HCT116 (cell line): ENCODE results near the gene AGPAT3. TPM values are rescaled to one million over a fixed set of nuclear protein-coding genes. Genes with fewer than 3 reads are reported as not detected.

Experiments used
- ATAC-seq: fragments of 200-7000 bp; cut with Tn5 transposase; 2 replicates; pipeline ENCODE4 v1.9.1; 2020; ENCODE audit warnings: mild to moderate bottlenecking, moderate library complexity
- BruUV-seq: library from RNA; stranded (reverse); fragments of 400-500 nt; replicated peaks from 2 replicates; lab custom pipeline; 2021; lab: Mats Ljungman, UMichigan
- CTCF ChIA-PET: fragments of 300-600 bp; sonication (Branson Sonifier 250); formaldehyde crosslinking; loops from one replicate; lab custom pipeline; 2021; ENCODE audit warnings: antibody characterized with exemption; lab: Charles Lee
- POLR2A ChIA-PET: fragments of 300-600, 350-600 bp; sonication (Branson Sonifier 250); formaldehyde crosslinking; loops from one replicate; lab custom pipeline; 2021; ENCODE audit warnings: antibody characterized with exemption; lab: Charles Lee
- RAD21 ChIA-PET, 2 experiments: fragments of 300-600 bp; sonication (Branson Sonifier 250); formaldehyde crosslinking; loops; one replicate each; lab custom pipeline; 2023; ENCODE audit warnings: low total read pairs in 2 of 2; ENCODE audit not compliant: uncharacterized antibody in 2 of 2, unreplicated experiment in 2 of 2, low non-redundant PET in 1 of 2; lab: Charles Lee
- DNase-seq: peaks from one replicate; pipeline ENCODE4 v3.0.0-alpha.2; 2010; ENCODE audit warnings: low read depth, low spot score
- H2AFZ ChIP-seq: fragments of 200-600 bp; shearing (Covaris generic), sonication (generic); 2 replicates; pipeline ENCODE4 v1.6.1; 2017; ENCODE audit warnings: low read depth, mixed run types, mixed read lengths, antibody characterized with exemption, low read length; ENCODE audit not compliant: poor library complexity, severe bottlenecking
- H3K27ac ChIP-seq: 2 replicates; pipeline ENCODE4 v1.5.1; 2012; ENCODE audit warnings: low read depth, low read length
- H3K27me3 ChIP-seq: fragments of 200-600 bp; sonication (generic); 2 replicates; pipeline ENCODE4 v1.6.1; 2016; ENCODE audit warnings: mixed run types, low read length, mixed read lengths; ENCODE audit not compliant: insufficient read depth
- H3K36me3 ChIP-seq, 2 experiments: fragments of 200-500 bp in 1 of 2; fragments of 200-600 bp in 1 of 2; sonication (Bioruptor generic) in 1 of 2; sonication (generic) in 1 of 2; 2 replicates each; pipeline versions ENCODE4 v1.5.1 to v1.6.1; 2014 to 2016; ENCODE audit warnings: low read length in 2 of 2, inconsistent platforms in 1 of 2, mixed read lengths in 1 of 2, mixed run types in 1 of 2; ENCODE audit not compliant: insufficient read depth in 2 of 2, control insufficient read depth in 1 of 2
- H3K4me1 ChIP-seq, 2 experiments: fragments of 200-600 bp in 1 of 2; sonication (generic) in 1 of 2; 2 replicates each; pipeline versions ENCODE4 v1.5.1 to v1.6.1; 2012 to 2017; ENCODE audit warnings: low read length in 2 of 2, inconsistent platforms in 1 of 2, mild to moderate bottlenecking in 1 of 2, mixed read lengths in 1 of 2, mixed run types in 1 of 2, moderate library complexity in 1 of 2; ENCODE audit not compliant: insufficient read depth in 2 of 2, control insufficient read depth in 1 of 2
- H3K4me2 ChIP-seq: fragments of 200-600 bp; sonication (generic); 2 replicates; pipeline ENCODE4 v1.6.1; 2017; ENCODE audit warnings: mixed run types, low read length, mixed read lengths
- H3K4me3 ChIP-seq, 2 experiments: fragments of 200-600 bp in 1 of 2; sonication (generic) in 1 of 2; replicated peaks in 1 of 2; 2 replicates each; pipeline ENCODE4 v1.5.1; 2011 to 2016; ENCODE audit warnings: low read length in 2 of 2, control low read depth in 1 of 2, low read depth in 1 of 2, mild to moderate bottlenecking in 1 of 2, mixed read lengths in 1 of 2, mixed run types in 1 of 2
- H3K79me2 ChIP-seq: fragments of 200-600 bp; sonication (generic); 2 replicates; pipeline ENCODE4 v1.6.1; 2017; ENCODE audit warnings: mild to moderate bottlenecking, mixed run types, low read length, moderate library complexity, mixed read lengths; ENCODE audit not compliant: insufficient read depth
- H3K9ac ChIP-seq: fragments of 200-600 bp; sonication (generic); 2 replicates; pipeline ENCODE4 v1.6.1; 2016; ENCODE audit warnings: low read length, mixed read lengths
- H3K9me2 ChIP-seq: fragments of 200-600 bp; sonication (generic), shearing (Covaris generic); 2 replicates; pipeline ENCODE4 v1.6.1; 2017; ENCODE audit warnings: mixed run types, mild to moderate bottlenecking, moderate library complexity; ENCODE audit not compliant: insufficient read depth
- H3K9me3 ChIP-seq, 2 experiments: fragments of 200-500 bp in 1 of 2; fragments of 200-600 bp in 1 of 2; sonication (Bioruptor generic) in 1 of 2; sonication (generic) in 1 of 2; 2 replicates each; pipeline ENCODE4 v1.6.1; 2014 to 2017; ENCODE audit warnings: low read length in 2 of 2, mixed read lengths in 2 of 2, inconsistent platforms in 1 of 2, low read depth in 1 of 2, mild to moderate bottlenecking in 1 of 2, mixed run types in 1 of 2, moderate library complexity in 1 of 2; ENCODE audit not compliant: control insufficient read depth in 1 of 2, insufficient read depth in 1 of 2
- H4K20me1 ChIP-seq: fragments of 200-600 bp; sonication (generic), shearing (Covaris generic); 2 replicates; pipeline ENCODE4 v1.6.1; 2017; ENCODE audit warnings: mixed run types, mild to moderate bottlenecking, moderate library complexity; ENCODE audit not compliant: insufficient read depth
- JUND ChIP-seq: IDR thresholded peaks from 2 replicates; pipeline ENCODE4 v1.6.1; 2012
- RAD21 ChIP-seq: IDR thresholded peaks from 2 replicates; pipeline ENCODE4 v1.6.1; 2012; ENCODE audit warnings: low read depth, mild to moderate bottlenecking
- ZFX ChIP-seq: fragments of 450-650 bp; IDR thresholded peaks from 2 replicates; pipeline ENCODE4 v1.6.1; 2017
- intact Hi-C: fragments of 100-400 bp; cut with micrococcal nuclease; formaldehyde crosslinking; loops from 2 replicates; pipeline ENCODE4 v1.10.0; 2022
- total RNA-seq: library from RNA; stranded (reverse); gene quantifications from one replicate; pipeline ENCODE4 v1.2.1, GENCODE V29; 2021; ENCODE audit not compliant: unreplicated experiment
- TF ChIP-seq, protein P1 (sequence below), 3 experiments: fragments of 200-600 bp in 1 of 3; sonication (generic) in 1 of 3; IDR thresholded peaks in 2 of 3; conservative IDR thresholded peaks in 1 of 3; 2 replicates each; pipeline ENCODE4 v1.5.1; 2012 to 2017; ENCODE audit warnings: low read depth in 2 of 3, low read length in 2 of 3, antibody characterized with exemption in 1 of 3, borderline replicate concordance in 1 of 3, control low read depth in 1 of 3, mild to moderate bottlenecking in 1 of 3, mixed read lengths in 1 of 3, mixed run types in 1 of 3, moderate library complexity in 1 of 3; ENCODE audit not compliant: insufficient read depth in 1 of 3
- TF ChIP-seq, protein P2 (sequence below): IDR thresholded peaks from 2 replicates; pipeline ENCODE4 v1.6.1; 2012
- TF ChIP-seq, protein P3 (sequence below): IDR thresholded peaks from 2 replicates; pipeline ENCODE4 v1.6.1; 2012

The AGPAT3 gene
- total RNA-seq, 1 experiment from 2014 or later = 54.1 TPM

DNA sequence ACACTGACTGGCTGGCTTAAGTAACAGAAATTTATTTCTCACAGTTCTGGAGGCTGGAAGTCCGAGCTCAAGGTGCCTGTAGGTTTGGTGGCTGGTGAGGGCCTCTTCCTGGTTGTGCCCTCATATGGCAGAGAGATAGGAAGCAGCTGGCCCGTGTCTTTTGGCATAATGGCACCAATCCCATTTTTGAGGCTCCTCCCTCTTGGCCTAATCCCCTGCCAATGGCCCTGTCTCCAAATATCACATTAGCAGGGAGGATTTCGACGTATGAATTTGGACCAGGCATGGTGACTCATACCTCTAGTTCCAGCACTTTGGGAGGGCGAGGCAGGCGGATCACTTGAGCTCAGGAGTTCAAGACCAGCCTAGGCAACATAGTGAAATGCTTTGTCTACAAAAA lies 37.4 kb downstream of the AGPAT3 start:
- Histone ChIP-seq H3K4me2 (no peak overlapping the region), H3K9me3 (no peaks in the 10 kb centered on the region), H3K27ac (no peak overlapping the region), H3K9ac (no peak overlapping the region), H3K4me1 (no peaks in the 10 kb centered on the region), H3K36me3 (no peaks in the 10 kb centered on the region), H3K79me2 (peaks cover 2% of the 10 kb centered on the region; the same call in 1 of the 2 replicates), H2AFZ (no peak overlapping the region), H3K9me2 (no peaks in the 10 kb centered on the region), H4K20me1 (no peaks in the 10 kb centered on the region), H3K27me3 (no peaks in the 10 kb centered on the region), H3K4me3 (no peak overlapping the region)
- DNase-seq = no peak
- ChIA-PET CTCF (no interaction called here), POLR2A (no interaction called here), RAD21 (no interaction called here)
- TF ChIP-seq JUND = no peak
- TF ChIP-seq, protein P1, sequence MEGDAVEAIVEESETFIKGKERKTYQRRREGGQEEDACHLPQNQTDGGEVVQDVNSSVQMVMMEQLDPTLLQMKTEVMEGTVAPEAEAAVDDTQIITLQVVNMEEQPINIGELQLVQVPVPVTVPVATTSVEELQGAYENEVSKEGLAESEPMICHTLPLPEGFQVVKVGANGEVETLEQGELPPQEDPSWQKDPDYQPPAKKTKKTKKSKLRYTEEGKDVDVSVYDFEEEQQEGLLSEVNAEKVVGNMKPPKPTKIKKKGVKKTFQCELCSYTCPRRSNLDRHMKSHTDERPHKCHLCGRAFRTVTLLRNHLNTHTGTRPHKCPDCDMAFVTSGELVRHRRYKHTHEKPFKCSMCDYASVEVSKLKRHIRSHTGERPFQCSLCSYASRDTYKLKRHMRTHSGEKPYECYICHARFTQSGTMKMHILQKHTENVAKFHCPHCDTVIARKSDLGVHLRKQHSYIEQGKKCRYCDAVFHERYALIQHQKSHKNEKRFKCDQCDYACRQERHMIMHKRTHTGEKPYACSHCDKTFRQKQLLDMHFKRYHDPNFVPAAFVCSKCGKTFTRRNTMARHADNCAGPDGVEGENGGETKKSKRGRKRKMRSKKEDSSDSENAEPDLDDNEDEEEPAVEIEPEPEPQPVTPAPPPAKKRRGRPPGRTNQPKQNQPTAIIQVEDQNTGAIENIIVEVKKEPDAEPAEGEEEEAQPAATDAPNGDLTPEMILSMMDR (IDR thresholded peaks at IDR 0.05 in 2 of 3, conservative IDR thresholded peaks at IDR 0.05 in 1 of 3; ENCODE audit: borderline replicate concordance in 1 of 3, insufficient read depth in 1 of 3, low read depth in 2 of 3, low read length in 2 of 3) = no peak
- TF ChIP-seq RAD21 = no peak
- TF ChIP-seq ZFX = no peak
- ATAC-seq = peak; percentile 27; the same call in 1 of the 2 replicates
- no TSS peak for BruUV-seq
- intact Hi-C loops = no loop called here

DNA sequence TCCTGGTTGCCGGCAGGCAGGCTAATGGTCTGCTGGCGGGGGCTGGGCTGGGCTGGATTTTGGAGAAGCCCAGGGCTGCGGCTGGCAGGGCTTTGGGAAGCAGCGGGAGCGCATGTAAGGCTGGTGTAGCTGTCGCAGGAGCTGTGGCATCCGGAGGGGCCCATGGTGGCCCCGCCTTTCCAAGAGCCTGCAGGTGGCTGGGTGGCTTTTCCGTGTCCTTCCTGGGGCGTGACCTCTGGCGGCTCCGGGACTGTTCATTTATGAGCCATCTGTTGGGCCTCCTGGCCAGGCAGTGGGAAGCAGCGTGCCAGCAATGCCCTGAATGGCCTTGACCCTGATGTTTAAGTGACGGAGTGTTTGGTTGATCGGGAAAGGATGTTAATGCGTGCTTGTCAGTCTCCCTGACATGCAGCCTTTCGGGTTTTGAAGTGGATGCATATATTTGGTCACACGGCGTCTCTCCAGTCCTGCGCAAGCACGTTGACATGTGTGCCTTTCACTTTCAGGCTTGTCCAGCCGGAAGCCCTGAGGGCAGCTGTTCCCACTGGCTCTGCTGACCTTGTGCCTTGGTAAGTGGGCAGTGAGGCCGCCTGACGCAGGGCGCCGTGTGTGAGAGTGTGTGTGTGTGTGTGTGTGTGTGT lies 38.5 kb downstream of the AGPAT3 start:
- no peak overlapping the region for H3K4me2 ChIP-seq
- no peaks in the 10 kb centered on the region for H4K20me1 ChIP-seq
- ChIA-PET POLR2A (no interaction called here), CTCF (no interaction called here), RAD21 (no interaction called here)
- intact Hi-C loops = no loop called here
- no peaks in the 10 kb centered on the region for H3K9me3 ChIP-seq
- BruUV-seq = no TSS peak
- no peak overlapping the region for H3K9ac ChIP-seq
- TF ChIP-seq, protein P2, sequence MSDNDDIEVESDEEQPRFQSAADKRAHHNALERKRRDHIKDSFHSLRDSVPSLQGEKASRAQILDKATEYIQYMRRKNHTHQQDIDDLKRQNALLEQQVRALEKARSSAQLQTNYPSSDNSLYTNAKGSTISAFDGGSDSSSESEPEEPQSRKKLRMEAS = no peak
- TF ChIP-seq, protein P3, sequence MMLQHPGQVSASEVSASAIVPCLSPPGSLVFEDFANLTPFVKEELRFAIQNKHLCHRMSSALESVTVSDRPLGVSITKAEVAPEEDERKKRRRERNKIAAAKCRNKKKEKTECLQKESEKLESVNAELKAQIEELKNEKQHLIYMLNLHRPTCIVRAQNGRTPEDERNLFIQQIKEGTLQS = no peak
- TF ChIP-seq, all 23 proteins: peak for 0
- DNase-seq (no peak), ATAC-seq (no peak)
- Histone ChIP-seq H3K4me3 (no peak overlapping the region), H2AFZ (no peak overlapping the region), H3K27me3 (no peaks in the 10 kb centered on the region), H3K9me2 (no peaks in the 10 kb centered on the region), H3K36me3 (no peaks in the 10 kb centered on the region), H3K27ac (no peak overlapping the region), H3K79me2 (peaks cover 2% of the 10 kb centered on the region; the same call in 1 of the 2 replicates), H3K4me1 (no peaks in the 10 kb centered on the region)
